ENCODE data around the gene PIEZO1.

- TF ChIP-seq, protein P1, sequence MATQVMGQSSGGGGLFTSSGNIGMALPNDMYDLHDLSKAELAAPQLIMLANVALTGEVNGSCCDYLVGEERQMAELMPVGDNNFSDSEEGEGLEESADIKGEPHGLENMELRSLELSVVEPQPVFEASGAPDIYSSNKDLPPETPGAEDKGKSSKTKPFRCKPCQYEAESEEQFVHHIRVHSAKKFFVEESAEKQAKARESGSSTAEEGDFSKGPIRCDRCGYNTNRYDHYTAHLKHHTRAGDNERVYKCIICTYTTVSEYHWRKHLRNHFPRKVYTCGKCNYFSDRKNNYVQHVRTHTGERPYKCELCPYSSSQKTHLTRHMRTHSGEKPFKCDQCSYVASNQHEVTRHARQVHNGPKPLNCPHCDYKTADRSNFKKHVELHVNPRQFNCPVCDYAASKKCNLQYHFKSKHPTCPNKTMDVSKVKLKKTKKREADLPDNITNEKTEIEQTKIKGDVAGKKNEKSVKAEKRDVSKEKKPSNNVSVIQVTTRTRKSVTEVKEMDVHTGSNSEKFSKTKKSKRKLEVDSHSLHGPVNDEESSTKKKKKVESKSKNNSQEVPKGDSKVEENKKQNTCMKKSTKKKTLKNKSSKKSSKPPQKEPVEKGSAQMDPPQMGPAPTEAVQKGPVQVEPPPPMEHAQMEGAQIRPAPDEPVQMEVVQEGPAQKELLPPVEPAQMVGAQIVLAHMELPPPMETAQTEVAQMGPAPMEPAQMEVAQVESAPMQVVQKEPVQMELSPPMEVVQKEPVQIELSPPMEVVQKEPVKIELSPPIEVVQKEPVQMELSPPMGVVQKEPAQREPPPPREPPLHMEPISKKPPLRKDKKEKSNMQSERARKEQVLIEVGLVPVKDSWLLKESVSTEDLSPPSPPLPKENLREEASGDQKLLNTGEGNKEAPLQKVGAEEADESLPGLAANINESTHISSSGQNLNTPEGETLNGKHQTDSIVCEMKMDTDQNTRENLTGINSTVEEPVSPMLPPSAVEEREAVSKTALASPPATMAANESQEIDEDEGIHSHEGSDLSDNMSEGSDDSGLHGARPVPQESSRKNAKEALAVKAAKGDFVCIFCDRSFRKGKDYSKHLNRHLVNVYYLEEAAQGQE (IDR thresholded peaks at IDR 0.05; ENCODE audit: unreplicated experiment), result no peak
- TF ChIP-seq CTCF (conservative IDR thresholded peaks at IDR 0.05; ENCODE audit: low read depth in 2 of 2) (no peak), POLR2AphosphoS5 (IDR thresholded peaks at IDR 0.05; ENCODE audit: low read depth) (no peak), CREB1 (CRISPR knock-in tag; IDR thresholded peaks at IDR 0.05; ENCODE audit: low read depth) (no peak), EZH2 (IDR thresholded peaks at IDR 0.05; ENCODE audit: low read depth, unreplicated experiment) (no peak)
Observed at GRCh38 chr16:88740727-88741055, 44.3 kb downstream of the PIEZO1 start.

Measured in GM23338 (cell line).